ENCODE data around the gene FTO.

The FTO gene

GRCh38 chr16:53779186-53779585 lies 75.2 kb downstream of the FTO start:
- H2BK15ac ChIP-seq (ENCODE audit: low read length): no peak overlapping the region
- H3K27me3 ChIP-seq (ENCODE audit: control insufficient read depth in 3 of 3, insufficient read depth in 3 of 3, low read depth in 1 of 3, low read length in 3 of 3): no peaks in the 10 kb centered on the region
- H3K79me1 ChIP-seq (ENCODE audit: low read depth, low read length): no peaks in the 10 kb centered on the region
- no CpG with 5 or more reads among the region's 3 CpGs for WGBS, 2 donors (ENCODE audit: extremely low coverage in 2 of 2, insufficient read length in 2 of 2, insufficient replicate concordance in 1 of 2)
- no peak overlapping the region for H3K4me3 ChIP-seq (ENCODE audit: low read length in 2 of 2)
- H4K8ac ChIP-seq (ENCODE audit: low read depth, low read length): no peak overlapping the region
- no peak overlapping the region for H3K27ac ChIP-seq (replicated peaks; ENCODE audit: low read length)
- no peak overlapping the region for H3K9ac ChIP-seq (ENCODE audit: low read depth, low read length, poor library complexity)
- no peak overlapping the region for H2BK12ac ChIP-seq (ENCODE audit: low read length)
- H3K14ac ChIP-seq (ENCODE audit: low read length): no peak overlapping the region
- no peak overlapping the region for H3K18ac ChIP-seq (ENCODE audit: low read length)
- H3K36me3 ChIP-seq (replicated peaks in 1 of 2; ENCODE audit: control insufficient read depth in 2 of 2, insufficient read depth in 2 of 2, low read length in 2 of 2): no peaks in the 10 kb centered on the region
- H3K4me2 ChIP-seq (ENCODE audit: insufficient read depth, low read length, poor library complexity, severe bottlenecking): no peak overlapping the region
- no peak for DNase-seq (ENCODE audit: low spot score)
- no peak overlapping the region for H3K4ac ChIP-seq (ENCODE audit: low read length)
- H3K23ac ChIP-seq (ENCODE audit: low read depth, low read length, poor library complexity): no peak overlapping the region
- peaks cover 4 to 5% of the 10 kb centered on the region in 2 donors for H3K4me1 ChIP-seq (ENCODE audit: control insufficient read depth in 2 of 2, insufficient read depth in 1 of 2, low read depth in 1 of 2, low read length in 2 of 2)
- peaks cover 0 to 3% of the 10 kb centered on the region in 2 donors for H3K9me3 ChIP-seq (replicated peaks in 1 of 2; ENCODE audit: control insufficient read depth in 2 of 2, insufficient read depth in 1 of 2, low read depth in 1 of 2, low read length in 2 of 2)
- no peak overlapping the region for H4K91ac ChIP-seq (ENCODE audit: low read depth, low read length, poor library complexity)
- no peak overlapping the region for H2BK5ac ChIP-seq (ENCODE audit: low read length)
- H2BK120ac ChIP-seq (ENCODE audit: low read depth, low read length): no peak overlapping the region
- no peak overlapping the region for H2AFZ ChIP-seq (ENCODE audit: low read length)
- no peak overlapping the region for H2AK5ac ChIP-seq (ENCODE audit: low read depth, low read length)

DNA sequence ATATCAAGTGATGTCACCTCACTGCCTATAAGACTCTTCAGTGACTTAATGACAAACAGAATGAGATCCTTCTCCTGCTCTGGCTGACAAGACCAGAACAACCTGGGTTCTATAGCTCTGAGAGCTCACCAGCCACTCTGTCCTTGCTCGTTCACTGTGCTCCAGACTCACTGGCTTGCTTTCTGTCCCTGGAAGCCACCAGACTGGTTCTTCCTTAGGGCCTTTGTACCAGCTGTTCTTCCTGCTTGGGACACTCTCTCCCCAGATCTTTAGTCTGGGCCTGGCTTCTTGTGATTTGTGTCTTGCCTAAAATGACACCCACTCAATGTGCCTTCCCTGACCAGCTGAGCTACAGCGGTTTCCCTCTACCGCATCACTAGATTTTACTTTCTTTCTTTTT lies 76.1 kb downstream of the FTO start:
- no CpG with 5 or more reads among the region's 3 CpGs for WGBS, 2 donors (ENCODE audit: extremely low coverage in 2 of 2, insufficient read length in 2 of 2, insufficient replicate concordance in 1 of 2)
- DNase-seq (ENCODE audit: low spot score): no peak
- H3K4me2 ChIP-seq (ENCODE audit: insufficient read depth, low read length, poor library complexity, severe bottlenecking): no peak overlapping the region
- H2AK5ac ChIP-seq (ENCODE audit: low read depth, low read length): no peak overlapping the region
- H3K4me1 ChIP-seq (ENCODE audit: control insufficient read depth in 2 of 2, insufficient read depth in 1 of 2, low read depth in 1 of 2, low read length in 2 of 2): peaks cover 4 to 5% of the 10 kb centered on the region in 2 donors
- no peaks in the 10 kb centered on the region for H3K27me3 ChIP-seq (ENCODE audit: control insufficient read depth in 3 of 3, insufficient read depth in 3 of 3, low read depth in 1 of 3, low read length in 3 of 3)
- peaks cover 0 to 3% of the 10 kb centered on the region in 2 donors for H3K9me3 ChIP-seq (replicated peaks in 1 of 2; ENCODE audit: control insufficient read depth in 2 of 2, insufficient read depth in 1 of 2, low read depth in 1 of 2, low read length in 2 of 2)
- no peak overlapping the region for H3K14ac ChIP-seq (ENCODE audit: low read length)
- no peak overlapping the region for H2BK120ac ChIP-seq (ENCODE audit: low read depth, low read length)
- H4K8ac ChIP-seq (ENCODE audit: low read depth, low read length): no peak overlapping the region
- H2BK15ac ChIP-seq (ENCODE audit: low read length): no peak overlapping the region
- H2BK12ac ChIP-seq (ENCODE audit: low read length): no peak overlapping the region
- H3K36me3 ChIP-seq (replicated peaks in 1 of 2; ENCODE audit: control insufficient read depth in 2 of 2, insufficient read depth in 2 of 2, low read length in 2 of 2): no peaks in the 10 kb centered on the region
- H2AFZ ChIP-seq (ENCODE audit: low read length): no peak overlapping the region
- H3K79me1 ChIP-seq (ENCODE audit: low read depth, low read length): no peaks in the 10 kb centered on the region
- no peak overlapping the region for H3K4ac ChIP-seq (ENCODE audit: low read length)
- H3K27ac ChIP-seq (replicated peaks; ENCODE audit: low read length): no peak overlapping the region
- H3K18ac ChIP-seq (ENCODE audit: low read length): no peak overlapping the region
- H3K23ac ChIP-seq (ENCODE audit: low read depth, low read length, poor library complexity): no peak overlapping the region
- H2BK5ac ChIP-seq (ENCODE audit: low read length): no peak overlapping the region
- H3K9ac ChIP-seq (ENCODE audit: low read depth, low read length, poor library complexity): no peak overlapping the region
- H4K91ac ChIP-seq (ENCODE audit: low read depth, low read length, poor library complexity): no peak overlapping the region
- no peak overlapping the region for H3K4me3 ChIP-seq (ENCODE audit: low read length in 2 of 2)

DNA sequence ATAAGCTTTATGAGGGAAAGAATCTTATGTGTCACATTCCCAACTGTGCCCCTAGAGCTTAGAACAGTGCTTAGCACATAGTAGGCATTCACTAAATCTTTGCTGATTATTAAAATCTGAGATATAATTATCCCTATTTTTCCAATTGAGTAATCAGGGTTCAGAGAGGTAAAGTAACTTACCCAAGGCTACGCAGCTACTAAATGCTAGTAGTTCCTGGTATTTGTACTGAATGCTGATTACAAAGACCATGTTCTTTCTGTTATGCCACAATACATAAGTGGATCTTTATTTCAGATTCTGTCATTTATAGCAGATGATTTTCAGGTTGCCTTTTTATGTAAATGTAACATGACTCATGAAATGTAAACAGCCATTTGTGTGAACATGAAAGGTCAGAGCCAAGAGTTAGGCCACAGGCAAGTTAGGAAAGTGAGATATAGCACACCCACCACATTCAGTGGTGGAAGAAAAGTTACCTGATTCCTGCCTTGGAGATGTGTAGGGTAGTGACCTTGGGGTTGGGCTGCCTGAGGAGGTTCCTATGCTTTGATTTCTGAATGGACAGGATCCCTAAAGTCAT lies 77.2 kb downstream of the FTO start:
- Histone ChIP-seq H2BK5ac (ENCODE audit: low read length) (no peak overlapping the region), H3K18ac (ENCODE audit: low read length) (no peak overlapping the region), H3K23ac (ENCODE audit: low read depth, low read length, poor library complexity) (no peak overlapping the region), H4K8ac (ENCODE audit: low read depth, low read length) (no peak overlapping the region), H3K14ac (ENCODE audit: low read length) (no peak overlapping the region), H3K4me2 (ENCODE audit: insufficient read depth, low read length, poor library complexity, severe bottlenecking) (no peak overlapping the region), H3K9me3 (replicated peaks in 1 of 2; ENCODE audit: control insufficient read depth in 2 of 2, insufficient read depth in 1 of 2, low read depth in 1 of 2, low read length in 2 of 2) (peaks cover 0 to 3% of the 10 kb centered on the region in 2 donors), H3K79me1 (ENCODE audit: low read depth, low read length) (no peaks in the 10 kb centered on the region), H2BK15ac (ENCODE audit: low read length) (no peak overlapping the region), H4K91ac (ENCODE audit: low read depth, low read length, poor library complexity) (no peak overlapping the region), H3K4me3 (ENCODE audit: low read length in 2 of 2) (no peak overlapping the region), H3K4ac (ENCODE audit: low read length) (no peak overlapping the region), H2AK5ac (ENCODE audit: low read depth, low read length) (no peak overlapping the region), H3K27me3 (ENCODE audit: control insufficient read depth in 3 of 3, insufficient read depth in 3 of 3, low read depth in 1 of 3, low read length in 3 of 3) (no peaks in the 10 kb centered on the region), H3K4me1 (ENCODE audit: control insufficient read depth in 2 of 2, insufficient read depth in 1 of 2, low read depth in 1 of 2, low read length in 2 of 2) (peaks cover under 1 to 4% of the 10 kb centered on the region in 2 donors), H3K36me3 (replicated peaks in 1 of 2; ENCODE audit: control insufficient read depth in 2 of 2, insufficient read depth in 2 of 2, low read length in 2 of 2) (no peaks in the 10 kb centered on the region), H2AFZ (ENCODE audit: low read length) (no peak overlapping the region), H3K27ac (replicated peaks; ENCODE audit: low read length) (no peak overlapping the region), H2BK120ac (ENCODE audit: low read depth, low read length) (no peak overlapping the region), H2BK12ac (ENCODE audit: low read length) (no peak overlapping the region), H3K9ac (ENCODE audit: low read depth, low read length, poor library complexity) (no peak overlapping the region)
- DNase-seq (ENCODE audit: low spot score): no peak
- no CpG with 5 or more reads among the region's 1 CpG for WGBS, 2 donors (ENCODE audit: extremely low coverage in 2 of 2, insufficient read length in 2 of 2, insufficient replicate concordance in 1 of 2)

DNA sequence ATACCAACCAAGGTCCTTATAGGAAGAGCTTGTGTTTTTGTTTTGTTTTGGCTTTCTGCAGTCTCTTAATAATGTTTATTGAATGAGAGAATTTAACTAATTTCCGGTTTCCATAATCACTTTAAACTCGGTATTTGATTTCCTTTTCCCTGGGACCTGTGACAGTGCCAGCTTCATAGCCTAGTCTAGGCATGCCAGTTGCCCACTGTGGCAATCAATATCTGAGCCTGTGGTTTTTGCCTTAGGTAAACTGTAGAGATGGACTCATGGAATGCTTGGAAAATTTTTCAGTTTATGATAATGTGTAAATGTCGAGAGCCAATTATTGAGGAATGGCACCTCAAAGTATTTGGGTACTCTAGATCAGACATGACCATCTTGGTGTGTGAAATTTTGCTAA lies 78.2 kb downstream of the FTO start:
- Histone ChIP-seq H3K36me3 (replicated peaks in 1 of 2; ENCODE audit: control insufficient read depth in 2 of 2, insufficient read depth in 2 of 2, low read length in 2 of 2) (no peaks in the 10 kb centered on the region), H4K8ac (ENCODE audit: low read depth, low read length) (no peak overlapping the region), H2BK15ac (ENCODE audit: low read length) (no peak overlapping the region), H3K4me1 (ENCODE audit: control insufficient read depth in 2 of 2, insufficient read depth in 1 of 2, low read depth in 1 of 2, low read length in 2 of 2) (peaks cover 0 to 4% of the 10 kb centered on the region in 2 donors), H2BK12ac (ENCODE audit: low read length) (no peak overlapping the region), H3K9me3 (replicated peaks in 1 of 2; ENCODE audit: control insufficient read depth in 2 of 2, insufficient read depth in 1 of 2, low read depth in 1 of 2, low read length in 2 of 2) (peaks cover 0 to 3% of the 10 kb centered on the region in 2 donors), H3K18ac (ENCODE audit: low read length) (no peak overlapping the region), H3K4me2 (ENCODE audit: insufficient read depth, low read length, poor library complexity, severe bottlenecking) (no peak overlapping the region), H3K27ac (replicated peaks; ENCODE audit: low read length) (no peak overlapping the region), H3K9ac (ENCODE audit: low read depth, low read length, poor library complexity) (no peak overlapping the region), H3K27me3 (ENCODE audit: control insufficient read depth in 3 of 3, insufficient read depth in 3 of 3, low read depth in 1 of 3, low read length in 3 of 3) (no peaks in the 10 kb centered on the region), H2AK5ac (ENCODE audit: low read depth, low read length) (no peak overlapping the region), H4K91ac (ENCODE audit: low read depth, low read length, poor library complexity) (no peak overlapping the region), H3K14ac (ENCODE audit: low read length) (no peak overlapping the region), H2AFZ (ENCODE audit: low read length) (no peak overlapping the region), H3K4ac (ENCODE audit: low read length) (no peak overlapping the region), H3K23ac (ENCODE audit: low read depth, low read length, poor library complexity) (no peak overlapping the region), H2BK120ac (ENCODE audit: low read depth, low read length) (no peak overlapping the region), H2BK5ac (ENCODE audit: low read length) (no peak overlapping the region), H3K79me1 (ENCODE audit: low read depth, low read length) (no peaks in the 10 kb centered on the region), H3K4me3 (ENCODE audit: low read length in 2 of 2) (no peak overlapping the region)
- no CpG with 5 or more reads among the region's 3 CpGs for WGBS, 2 donors (ENCODE audit: extremely low coverage in 2 of 2, insufficient read length in 2 of 2, insufficient replicate concordance in 1 of 2)
- no peak for DNase-seq (ENCODE audit: low spot score)

Measured in neuronal stem cell (in vitro differentiated cells).